Measurements from ENCODE around the gene CHD9. TPM values are rescaled to one million over a fixed set of nuclear protein-coding genes. Genes with fewer than 3 reads are reported as not detected.
"Not testable (repeated sequence)": the region's sequence is repeated elsewhere in the genome, so short reads cannot be mapped to it uniquely, and the experiment has no call there.

Gene CHD9
- total RNA-seq, 1 experiment from 2014 or later: 12.9 TPM

GRCh38 chr16:53224951-53225533 is 170.3 kb downstream of the CHD9 start:
- DNase-seq: no peak
- Histone ChIP-seq H3K36me3 (replicated peaks; ENCODE audit: control insufficient read depth, insufficient read depth, low read length) (peaks cover 9% of the 10 kb centered on the region; the same call in 1 of the 2 replicates), H3K4me3 (ENCODE audit: insufficient read depth, low read depth, low read length) (no peak overlapping the region), H3K27me3 (ENCODE audit: control insufficient read depth, insufficient read depth, low read length) (no peaks in the 10 kb centered on the region)

DNA sequence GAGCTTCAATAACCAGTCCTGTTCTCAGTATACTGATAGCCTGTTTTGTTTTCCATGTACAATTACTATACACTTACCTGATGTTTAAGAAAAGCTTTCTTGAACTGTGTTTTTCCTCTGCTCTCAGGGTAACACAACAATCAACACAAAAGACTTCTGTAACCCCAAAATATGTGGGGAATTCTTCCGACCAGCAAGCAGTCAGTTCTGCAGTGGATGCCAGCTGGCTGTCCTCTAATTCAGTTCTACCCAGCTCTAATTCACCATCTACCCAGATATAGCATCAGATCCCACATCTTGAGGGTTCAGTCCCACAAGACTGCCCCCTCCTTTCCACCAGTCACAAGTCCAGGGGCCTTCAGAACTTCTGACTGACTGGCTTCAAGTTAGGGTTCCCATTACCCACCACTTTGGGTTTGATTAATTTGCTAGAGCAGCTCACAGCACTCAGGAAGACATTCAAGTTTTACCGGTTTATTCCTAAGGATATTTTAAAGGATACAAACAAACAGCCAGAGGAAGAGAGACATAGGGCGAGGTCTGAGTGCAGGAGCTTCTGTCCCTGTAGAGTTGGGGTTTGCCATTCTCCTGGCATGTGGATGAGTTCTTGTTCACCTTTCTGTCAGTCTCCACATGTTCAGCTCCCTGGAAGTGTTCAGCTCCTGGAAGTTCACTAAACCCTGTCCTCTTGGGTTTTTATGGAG is 178.2 kb downstream of the CHD9 start:
- H3K27me3 ChIP-seq (ENCODE audit: control insufficient read depth, insufficient read depth, low read length): no peaks in the 10 kb centered on the region
- H3K4me3 ChIP-seq (ENCODE audit: insufficient read depth, low read depth, low read length): no peak overlapping the region
- peaks cover 11% of the 10 kb centered on the region for H3K36me3 ChIP-seq (replicated peaks; ENCODE audit: control insufficient read depth, insufficient read depth, low read length)
- DNase-seq: no peak

- Histone ChIP-seq H3K36me3 (replicated peaks; ENCODE audit: control insufficient read depth, insufficient read depth, low read length) (peaks cover 9% of the 10 kb centered on the region), H3K27me3 (ENCODE audit: control insufficient read depth, insufficient read depth, low read length) (no peaks in the 10 kb centered on the region), H3K4me3 (ENCODE audit: insufficient read depth, low read depth, low read length) (no peak overlapping the region)
- no peak for DNase-seq
Measured at GRCh38 chr16:53234836-53235235, 180.0 kb downstream of the CHD9 start.

- no peaks in the 10 kb centered on the region; the same call in 1 of the 2 replicates for H3K27me3 ChIP-seq (ENCODE audit: control insufficient read depth, insufficient read depth, low read length)
- H3K4me3 ChIP-seq (ENCODE audit: insufficient read depth, low read depth, low read length): no peak overlapping the region
- DNase-seq: no peak
- peaks cover 9% of the 10 kb centered on the region for H3K36me3 ChIP-seq (replicated peaks; ENCODE audit: control insufficient read depth, insufficient read depth, low read length)
Measured at GRCh38 chr16:53235851-53236250, 181.1 kb downstream of the CHD9 start.

GRCh38 chr16:53249331-53249730 is 194.5 kb downstream of the CHD9 start:
- Histone ChIP-seq H3K4me3 (ENCODE audit: insufficient read depth, low read depth, low read length) (no peak overlapping the region), H3K27me3 (ENCODE audit: control insufficient read depth, insufficient read depth, low read length) (no peaks in the 10 kb centered on the region), H3K36me3 (replicated peaks; ENCODE audit: control insufficient read depth, insufficient read depth, low read length) (peaks cover 11% of the 10 kb centered on the region)
- DNase-seq: no peak

GRCh38 chr16:53257001-53257400 is 202.2 kb downstream of the CHD9 start:
- no peaks in the 10 kb centered on the region for H3K27me3 ChIP-seq (ENCODE audit: control insufficient read depth, insufficient read depth, low read length)
- DNase-seq: no peak
- H3K36me3 ChIP-seq (replicated peaks; ENCODE audit: control insufficient read depth, insufficient read depth, low read length): peaks cover 6% of the 10 kb centered on the region
- no peak overlapping the region for H3K4me3 ChIP-seq (ENCODE audit: insufficient read depth, low read depth, low read length)

- Histone ChIP-seq H3K27me3 (ENCODE audit: control insufficient read depth, insufficient read depth, low read length) (no peaks in the 10 kb centered on the region), H3K4me3 (ENCODE audit: insufficient read depth, low read depth, low read length) (no peak overlapping the region), H3K36me3 (replicated peaks; ENCODE audit: control insufficient read depth, insufficient read depth, low read length) (peaks cover 6% of the 10 kb centered on the region)
- no peak for DNase-seq
Measured at GRCh38 chr16:53258809-53259208, 204.0 kb downstream of the CHD9 start.

GRCh38 chr16:53261276-53261675 is 206.5 kb downstream of the CHD9 start:
- DNase-seq: no peak
- peaks cover 6% of the 10 kb centered on the region for H3K36me3 ChIP-seq (replicated peaks; ENCODE audit: control insufficient read depth, insufficient read depth, low read length)

DNA sequence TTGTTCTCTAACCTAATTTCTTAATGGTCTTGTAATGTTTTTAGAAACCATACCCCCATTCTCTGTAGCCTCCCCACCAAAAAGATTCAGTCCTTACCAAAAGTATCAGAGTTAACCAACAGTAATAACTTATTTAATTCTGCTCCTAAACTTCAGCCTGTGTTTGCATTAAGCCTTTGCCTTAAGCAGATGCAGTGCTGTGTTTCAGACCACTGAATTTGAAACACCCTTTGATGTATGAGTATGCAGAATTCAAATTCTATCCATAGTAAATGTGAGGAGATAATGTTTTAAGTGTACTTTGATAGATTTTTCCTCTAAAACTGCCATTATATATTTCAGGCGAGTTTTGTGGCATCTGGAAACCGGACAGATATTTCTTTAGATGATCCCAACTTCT is 207.9 kb downstream of the CHD9 start:
- peaks cover 7% of the 10 kb centered on the region for H3K36me3 ChIP-seq (replicated peaks; ENCODE audit: control insufficient read depth, insufficient read depth, low read length)
- no peak overlapping the region for H3K4me3 ChIP-seq (ENCODE audit: insufficient read depth, low read depth, low read length)
- H3K27me3 ChIP-seq (ENCODE audit: control insufficient read depth, insufficient read depth, low read length): no peaks in the 10 kb centered on the region
- no peak for DNase-seq

More at GRCh38 chr16:53261276-53261675, 206.5 kb downstream of the CHD9 start:
- Histone ChIP-seq H3K27me3 (ENCODE audit: control insufficient read depth, insufficient read depth, low read length) (no peaks in the 10 kb centered on the region), H3K4me3 (ENCODE audit: insufficient read depth, low read depth, low read length) (no peak overlapping the region)

DNA sequence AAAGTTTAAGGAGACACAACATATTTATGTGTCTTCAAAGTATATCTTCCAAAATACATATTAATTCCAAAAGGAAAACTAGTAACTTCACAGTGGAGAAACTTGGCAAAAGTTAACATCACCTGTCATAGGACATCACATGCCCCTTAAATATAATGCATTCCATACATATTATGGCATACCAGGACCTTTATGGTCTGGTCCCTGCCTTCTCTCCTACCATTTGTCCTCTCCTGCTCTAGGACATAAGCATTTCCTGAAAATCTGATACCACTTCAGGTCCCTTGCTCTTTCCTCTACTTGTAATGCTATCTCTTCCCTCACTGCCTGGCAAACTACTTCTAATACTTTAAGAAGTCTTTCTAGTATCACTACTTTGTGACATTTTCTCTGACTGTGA is 211.4 kb downstream of the CHD9 start:
- H3K27me3 ChIP-seq (ENCODE audit: control insufficient read depth, insufficient read depth, low read length): no peaks in the 10 kb centered on the region
- H3K36me3 ChIP-seq (replicated peaks; ENCODE audit: control insufficient read depth, insufficient read depth, low read length): peaks cover 6% of the 10 kb centered on the region
- no peak for DNase-seq
- H3K4me3 ChIP-seq (ENCODE audit: insufficient read depth, low read depth, low read length): no peak overlapping the region

DNA sequence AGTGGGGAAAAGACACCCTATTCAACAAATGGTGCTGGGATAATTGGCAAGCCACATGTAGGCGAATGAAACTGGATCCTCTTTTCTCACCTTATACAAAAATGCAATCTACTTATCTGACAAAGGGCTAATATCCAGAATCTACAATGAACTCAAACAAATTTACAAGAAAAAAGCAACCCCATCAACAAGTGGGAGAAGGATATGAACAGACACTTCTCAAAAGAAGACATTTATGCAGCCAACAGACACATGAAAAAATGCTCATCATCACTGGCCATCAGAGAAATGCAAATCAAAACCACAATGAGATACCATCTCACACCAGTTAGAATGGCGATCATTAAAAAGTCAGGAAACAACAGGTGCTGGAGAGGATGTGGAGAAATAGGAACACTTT is 223.7 kb downstream of the CHD9 start:
- DNase-seq; H3K27me3 ChIP-seq (ENCODE audit: control insufficient read depth, insufficient read depth, low read length); H3K4me3 ChIP-seq (ENCODE audit: insufficient read depth, low read depth, low read length): not testable (repeated sequence)
- H3K36me3 ChIP-seq (replicated peaks; ENCODE audit: control insufficient read depth, insufficient read depth, low read length): peaks cover 11% of the 10 kb centered on the region

DNA sequence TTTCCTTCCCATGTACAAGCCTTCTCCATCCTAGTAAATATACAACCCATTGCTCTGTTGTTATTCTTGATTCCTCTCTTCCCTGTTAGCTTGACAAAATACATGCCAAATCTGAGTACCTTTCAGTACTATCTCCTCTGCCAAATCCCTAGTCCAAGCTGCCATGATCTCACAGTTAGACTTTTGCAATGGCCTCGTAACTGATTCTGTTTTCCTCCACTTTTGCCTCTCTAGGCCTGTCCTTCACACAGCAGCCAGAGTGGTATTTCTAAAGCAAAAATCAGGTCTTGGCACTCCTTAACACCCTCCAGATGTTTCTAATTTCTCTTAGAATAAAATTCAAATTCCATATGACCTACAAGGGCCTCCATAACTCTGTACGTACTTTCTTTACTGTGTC is 226.5 kb downstream of the CHD9 start:
- no peak for DNase-seq
- H3K4me3 ChIP-seq (ENCODE audit: insufficient read depth, low read depth, low read length): no peak overlapping the region
- H3K27me3 ChIP-seq (ENCODE audit: control insufficient read depth, insufficient read depth, low read length): no peaks in the 10 kb centered on the region
- H3K36me3 ChIP-seq (replicated peaks; ENCODE audit: control insufficient read depth, insufficient read depth, low read length): peaks cover 10% of the 10 kb centered on the region

DNA sequence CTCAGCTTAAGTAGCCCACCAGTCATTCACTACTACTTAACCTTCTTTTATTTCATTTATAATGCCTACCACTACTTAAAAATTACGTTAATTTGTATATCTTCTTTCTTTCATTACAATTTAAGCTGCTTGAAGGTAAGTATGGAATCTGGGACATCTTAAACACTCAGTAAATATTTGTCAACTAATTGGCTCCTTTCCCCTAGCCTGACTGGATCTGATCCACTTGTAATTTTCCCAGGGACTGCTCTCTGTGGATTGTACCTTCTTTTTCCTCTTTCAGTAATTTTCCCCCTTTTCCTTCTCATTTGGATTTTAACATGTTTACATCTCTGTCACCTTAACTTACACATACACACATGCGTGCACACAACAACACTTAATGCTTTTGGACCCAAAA is 227.1 kb downstream of the CHD9 start:
- Histone ChIP-seq H3K36me3 (replicated peaks; ENCODE audit: control insufficient read depth, insufficient read depth, low read length) (peaks cover 8% of the 10 kb centered on the region), H3K4me3 (ENCODE audit: insufficient read depth, low read depth, low read length) (no peak overlapping the region)
- no peak for DNase-seq

DNA sequence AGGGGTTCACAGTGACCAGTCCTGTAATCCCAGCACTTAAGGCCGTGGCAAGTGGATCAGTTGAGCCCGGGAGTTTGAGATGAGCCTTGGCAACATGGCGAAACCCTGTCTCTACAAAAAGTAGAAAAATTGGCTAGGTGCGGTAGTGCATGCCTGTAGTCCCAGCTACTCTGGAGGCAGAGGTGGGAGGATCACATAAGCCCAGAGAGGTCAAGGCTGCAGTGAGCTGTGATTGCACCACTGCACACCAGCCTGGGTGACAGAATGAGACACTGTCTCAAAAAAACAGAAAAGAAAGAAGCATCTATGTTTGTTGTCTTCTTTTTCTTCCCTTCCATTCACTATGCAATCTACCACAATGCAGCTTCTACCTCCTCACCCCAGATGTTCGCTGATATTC is 227.5 kb downstream of the CHD9 start:
- Histone ChIP-seq H3K36me3 (replicated peaks; ENCODE audit: control insufficient read depth, insufficient read depth, low read length) (peaks cover 8% of the 10 kb centered on the region), H3K4me3 (ENCODE audit: insufficient read depth, low read depth, low read length) (no peak overlapping the region), H3K27me3 (ENCODE audit: control insufficient read depth, insufficient read depth, low read length) (no peaks in the 10 kb centered on the region)
- no peak for DNase-seq

More for the DNA sequence above, 227.1 kb downstream of the CHD9 start:
- no peaks in the 10 kb centered on the region for H3K27me3 ChIP-seq (ENCODE audit: control insufficient read depth, insufficient read depth, low read length)

Measured in H7 (cell line).